GM21619 (cell line): ENCODE measurements around the gene HEPHL1.

Experiments
- ATAC-seq: cut with Tn5 transposase; IDR thresholded peaks from one replicate; pipeline ENCODE4 v1.9.1; 2021; ENCODE audit not compliant: unreplicated experiment

HEPHL1 gene

DNA sequence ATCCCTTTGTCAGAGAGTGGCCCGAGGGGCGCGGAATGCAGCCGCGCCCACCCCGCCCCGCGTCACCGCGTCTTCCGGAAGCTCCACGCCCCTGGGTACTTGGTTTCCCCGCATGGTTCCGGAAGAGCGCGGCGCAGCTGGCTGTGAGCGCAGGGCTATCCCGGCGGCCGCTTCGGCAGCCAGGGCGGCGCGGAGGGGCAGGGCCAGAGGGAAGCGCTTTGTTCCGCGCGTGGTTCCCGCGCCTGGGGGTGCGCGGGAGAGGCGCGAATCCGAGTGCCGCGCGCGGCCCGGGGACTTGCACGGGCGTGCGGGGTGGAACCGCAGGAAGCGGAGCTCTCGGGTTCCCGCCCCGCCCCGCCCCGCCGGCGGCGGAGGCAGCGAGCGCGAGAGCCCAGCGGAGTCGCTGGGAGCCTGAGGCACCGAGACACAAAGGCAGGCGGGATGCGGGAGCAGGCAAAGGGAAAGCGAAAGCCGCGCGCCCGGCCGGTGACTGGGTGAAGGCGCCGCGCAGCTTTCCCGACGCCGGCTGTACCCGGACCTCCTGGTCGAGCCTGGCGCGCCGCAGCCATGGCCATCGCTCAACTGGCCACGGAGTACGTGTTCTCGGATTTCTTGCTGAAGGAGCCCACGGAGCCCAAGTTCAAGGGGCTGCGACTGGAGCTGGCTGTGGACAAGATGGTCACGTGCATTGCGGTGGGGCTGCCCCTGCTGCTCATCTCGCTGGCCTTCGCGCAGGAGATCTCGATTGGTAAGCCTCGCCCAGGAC, 107.8 kb downstream of the HEPHL1 start, which contains the start of gene PANX1:
Gene PANX1 (plus strand): TSS at position 96 of the 766 bp plus-strand sequence. CDS start 472 bp downstream, at position 568.
- ATAC-seq: peak; percentile 82

- ATAC-seq: no peak
Measured at GRCh38 chr11:94129512-94130297, 108.6 kb downstream of the HEPHL1 start.

DNA sequence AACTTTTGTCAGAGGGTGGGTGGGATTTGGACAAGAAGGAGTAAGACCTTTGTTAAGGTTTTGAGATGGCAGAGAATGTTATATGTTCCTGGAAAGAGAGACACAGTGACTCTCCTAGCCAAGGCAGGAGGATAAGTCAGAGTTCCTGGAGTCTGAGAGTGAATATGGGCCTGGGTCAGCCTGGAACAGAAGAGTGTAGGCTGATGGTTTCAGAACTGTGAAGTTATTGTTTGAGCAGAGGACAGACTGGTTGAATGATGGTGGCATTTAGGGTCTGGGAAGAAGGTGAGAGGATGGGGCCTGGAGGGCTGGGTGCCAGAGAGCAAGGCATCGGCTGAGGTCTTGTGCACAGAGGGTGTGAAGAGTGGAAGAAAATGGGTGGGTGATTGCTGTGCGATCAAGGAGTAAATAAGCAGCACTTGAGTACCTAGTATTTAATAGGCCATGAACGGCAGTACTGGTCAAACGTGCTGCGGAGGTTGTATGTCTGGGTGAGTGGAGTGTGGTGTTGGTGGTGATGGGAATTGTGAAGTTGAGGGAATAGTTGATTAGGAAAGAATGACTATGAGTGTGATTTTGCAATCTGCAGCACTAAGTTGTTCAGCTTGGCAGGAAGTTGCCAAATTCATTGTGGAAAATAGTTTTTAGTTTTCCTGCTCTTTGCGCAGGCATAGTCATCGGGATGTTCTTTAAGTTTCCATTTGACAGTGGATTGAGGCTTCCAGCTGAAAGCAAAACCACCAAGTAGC, 109.3 kb downstream of the HEPHL1 start:
- no peak for ATAC-seq

GRCh38 chr11:94131047-94131717, 110.0 kb downstream of the HEPHL1 start:
- ATAC-seq: no peak

GRCh38 chr11:94131718-94132115, 110.6 kb downstream of the HEPHL1 start:
- no peak for ATAC-seq

GRCh38 chr11:94132152-94132558, 111.0 kb downstream of the HEPHL1 start:
- ATAC-seq: no peak

GRCh38 chr11:94132823-94133408, 111.8 kb downstream of the HEPHL1 start:
- ATAC-seq: no peak

- ATAC-seq: no peak
Measured at GRCh38 chr11:94133752-94134151, 112.6 kb downstream of the HEPHL1 start.

DNA sequence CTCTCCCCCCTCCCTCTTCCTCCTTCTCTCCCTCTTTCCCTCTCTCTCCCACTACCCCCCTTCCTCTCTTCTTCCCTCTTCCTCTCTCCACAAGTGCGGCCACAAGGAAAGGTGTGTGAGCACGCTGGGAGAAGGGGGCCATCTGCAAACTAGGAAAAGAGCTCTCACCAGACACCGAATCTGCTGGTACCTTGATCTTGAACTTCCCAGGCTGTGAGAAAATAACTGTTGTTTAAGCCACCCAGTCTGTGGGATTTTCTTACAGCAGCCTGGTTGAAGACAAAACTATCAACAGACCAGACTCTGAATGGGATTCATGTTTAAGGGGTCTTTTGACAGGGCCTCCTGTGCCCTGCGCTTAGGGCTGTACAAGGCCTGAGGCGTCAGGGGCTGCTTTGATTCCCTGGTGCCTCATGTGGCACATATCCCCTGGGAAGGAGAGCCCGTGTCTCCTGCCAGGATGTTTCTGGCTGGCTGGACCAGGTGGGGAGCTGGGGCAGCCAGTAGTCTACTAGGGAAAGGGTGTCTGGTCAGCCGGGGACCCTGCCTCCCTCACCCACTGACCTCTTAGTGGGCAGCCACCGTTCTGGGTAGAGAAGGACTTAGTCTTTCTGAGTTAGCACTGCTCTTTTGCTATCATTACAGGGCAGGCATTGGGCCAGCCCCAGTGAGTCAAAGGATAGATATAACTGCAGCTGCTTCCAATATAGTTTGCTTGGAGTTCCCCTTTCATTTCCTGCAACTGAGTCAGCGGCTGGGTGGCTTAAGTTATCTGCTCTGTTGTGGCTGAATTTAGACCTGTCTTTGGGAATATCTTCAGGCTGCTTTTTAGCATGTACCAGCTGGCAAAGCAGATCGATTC, 113.7 kb downstream of the HEPHL1 start:
- ATAC-seq: peak; percentile 71

- no peak for ATAC-seq
Measured at GRCh38 chr11:94139416-94139815, 118.3 kb downstream of the HEPHL1 start.

- no peak for ATAC-seq
Measured at GRCh38 chr11:94140154-94140655, 119.1 kb downstream of the HEPHL1 start.

- ATAC-seq: no peak
Measured at GRCh38 chr11:94141511-94142307, 120.6 kb downstream of the HEPHL1 start.

GRCh38 chr11:94142308-94143281, 121.4 kb downstream of the HEPHL1 start:
- ATAC-seq: no peak

DNA sequence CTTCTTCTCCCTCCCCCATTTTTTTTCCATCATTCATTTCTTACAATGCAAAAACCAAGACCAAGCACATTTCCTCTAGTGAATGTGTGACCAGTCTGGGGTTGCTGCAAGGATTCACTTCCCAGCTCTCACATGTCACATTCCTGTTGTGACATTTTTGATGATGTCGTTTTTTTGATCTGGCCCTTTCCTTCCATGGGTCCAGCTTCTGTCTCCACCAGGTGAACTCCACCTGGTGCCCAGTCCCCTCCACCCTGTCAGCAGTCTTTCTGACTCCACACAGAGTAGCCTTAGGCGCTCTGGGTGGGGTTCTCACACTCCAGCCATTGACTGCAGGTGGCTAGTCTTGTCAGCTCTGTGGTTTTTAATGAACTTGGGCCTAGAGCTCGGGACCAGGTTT, 123.1 kb downstream of the HEPHL1 start:
- ATAC-seq: no peak

DNA sequence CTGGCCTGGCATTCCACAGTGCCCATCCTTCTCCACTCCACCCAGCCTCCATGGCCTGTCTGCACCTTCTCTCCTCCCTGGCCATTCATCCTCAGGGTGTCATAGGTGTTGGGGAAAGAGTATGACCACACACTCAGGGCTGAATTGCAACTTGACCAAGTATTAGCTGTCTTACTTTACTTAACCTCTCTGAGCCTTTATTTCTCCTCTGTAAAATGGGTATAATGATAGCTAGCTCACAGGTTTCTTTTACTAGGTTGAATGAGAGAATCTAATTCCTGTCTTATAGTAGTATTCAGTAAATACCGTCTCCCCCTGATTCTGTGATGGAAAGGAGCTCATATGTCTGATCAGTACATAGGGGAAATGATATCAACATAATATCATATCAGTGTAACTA, 123.5 kb downstream of the HEPHL1 start:
- no peak for ATAC-seq

DNA sequence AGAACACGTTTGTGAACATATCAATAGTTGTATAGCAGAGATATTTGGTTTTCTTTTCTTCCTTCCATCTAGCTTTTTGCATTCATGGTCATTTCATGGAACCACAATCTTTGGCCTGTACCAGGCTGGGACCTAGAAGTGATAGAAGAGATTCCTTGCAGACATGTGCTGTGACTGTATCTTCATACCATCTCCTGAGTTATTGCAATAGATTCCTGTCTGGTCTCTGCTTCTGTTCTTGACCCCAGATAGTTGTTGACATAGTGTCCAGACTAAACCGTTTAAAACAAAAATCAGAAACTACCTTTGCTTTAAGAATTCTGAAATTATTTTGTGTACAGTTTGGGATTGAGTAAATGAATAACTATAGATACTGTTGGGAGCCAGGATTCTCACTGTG, 124.3 kb downstream of the HEPHL1 start:
- ATAC-seq: no peak

DNA sequence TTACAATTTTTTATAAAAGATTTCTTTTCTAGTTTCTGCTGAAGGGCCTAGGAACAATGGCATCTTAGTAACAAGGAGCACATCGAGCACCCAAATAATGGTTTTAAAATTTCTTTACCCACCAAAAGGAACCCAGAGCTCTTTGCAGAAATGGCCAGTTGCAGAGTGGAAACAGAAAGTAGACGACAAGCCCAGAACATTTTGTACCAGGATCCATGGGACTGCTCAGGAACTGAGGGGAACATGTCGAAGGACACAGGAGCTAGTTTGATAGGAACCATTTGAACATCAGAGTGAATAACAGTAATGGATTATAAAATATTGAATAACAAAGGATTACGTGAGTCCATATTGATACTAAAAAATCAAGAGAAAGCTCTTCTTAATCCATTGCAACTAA, 124.8 kb downstream of the HEPHL1 start:
- ATAC-seq: no peak
